Stimulated activated CD4-positive, alpha-beta T cell treated with anti-CD3 and anti-CD28 coated beads, Interleukin-15, amount 100 ng/mL, for 1 hour (primary cell): ENCODE data around the gene CDK14.

Source experiments
- DNase-seq, 2 donors: peaks; one replicate each; pipeline ENCODE4 v3.0.0-alpha.2; 2020; ENCODE audit warnings: low read depth in 1 of 2, low spot score in 1 of 2

CDK14 gene

DNA sequence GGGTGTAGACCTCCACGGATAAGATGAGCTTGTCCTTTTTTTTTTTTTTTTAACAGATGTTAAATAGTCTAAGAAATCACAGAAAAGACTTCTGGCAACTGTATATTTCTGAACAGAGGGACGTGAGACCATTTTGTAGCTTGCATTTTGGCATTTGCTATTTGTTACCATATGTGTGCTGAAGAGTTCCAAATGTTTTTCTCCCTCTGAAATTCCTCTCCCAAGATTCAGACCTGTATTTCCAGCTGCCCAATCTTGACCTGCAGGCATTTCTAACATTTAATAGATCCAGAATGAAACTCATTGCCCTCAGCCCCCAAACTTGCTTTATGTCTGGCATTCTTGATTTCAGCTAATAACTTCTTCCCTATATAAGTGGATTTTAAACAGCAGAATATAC is 445.0 kb downstream of the CDK14 start:
- DNase-seq, result no peak

DNA sequence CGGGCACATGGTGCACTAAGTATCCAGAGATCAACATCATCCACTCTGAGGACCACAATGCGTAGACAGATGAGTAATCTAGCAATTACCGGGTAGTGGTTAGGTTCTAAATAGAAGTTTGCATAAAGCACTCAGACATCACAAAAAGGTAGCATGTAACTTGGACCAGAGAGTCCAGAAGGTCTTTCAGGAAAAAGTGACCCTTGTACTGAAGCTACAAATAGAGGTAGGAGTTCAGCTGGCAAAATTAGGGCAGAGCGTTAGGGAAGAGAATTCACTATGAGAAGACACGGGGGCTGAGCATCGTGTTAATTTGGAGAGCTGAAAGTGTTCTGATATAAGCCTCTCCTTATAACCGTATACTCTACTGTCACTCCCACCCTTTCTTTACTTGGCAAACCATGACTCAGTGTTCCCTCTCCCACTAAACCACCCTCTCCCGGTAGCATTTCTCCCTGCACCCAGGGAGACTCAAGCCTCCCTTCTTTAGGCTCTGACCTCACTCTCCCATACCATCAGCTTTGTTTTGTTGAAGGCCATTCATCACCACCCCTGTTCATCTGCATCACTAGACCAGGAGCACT is 445.9 kb downstream of the CDK14 start:
- no peak for DNase-seq

DNA sequence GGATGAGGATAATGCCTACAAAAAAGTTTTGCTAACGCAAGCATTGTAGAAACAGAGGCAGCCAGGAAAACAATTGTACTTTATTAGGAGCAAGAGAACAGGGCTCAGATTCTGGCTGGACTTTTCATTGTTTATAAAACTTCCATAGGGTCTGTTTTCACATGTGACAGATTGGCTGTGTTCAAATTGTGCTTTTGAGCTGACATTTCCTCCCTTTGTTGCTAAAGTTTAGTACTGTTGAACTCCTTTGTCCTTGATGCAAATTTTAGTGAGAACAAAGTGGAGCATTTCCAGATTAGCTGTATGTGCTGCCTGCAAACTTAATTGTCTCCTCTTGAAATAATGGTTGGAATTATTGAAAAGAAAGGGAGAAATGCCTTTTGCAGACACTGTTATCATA is 447.1 kb downstream of the CDK14 start:
- no peak for DNase-seq

DNA sequence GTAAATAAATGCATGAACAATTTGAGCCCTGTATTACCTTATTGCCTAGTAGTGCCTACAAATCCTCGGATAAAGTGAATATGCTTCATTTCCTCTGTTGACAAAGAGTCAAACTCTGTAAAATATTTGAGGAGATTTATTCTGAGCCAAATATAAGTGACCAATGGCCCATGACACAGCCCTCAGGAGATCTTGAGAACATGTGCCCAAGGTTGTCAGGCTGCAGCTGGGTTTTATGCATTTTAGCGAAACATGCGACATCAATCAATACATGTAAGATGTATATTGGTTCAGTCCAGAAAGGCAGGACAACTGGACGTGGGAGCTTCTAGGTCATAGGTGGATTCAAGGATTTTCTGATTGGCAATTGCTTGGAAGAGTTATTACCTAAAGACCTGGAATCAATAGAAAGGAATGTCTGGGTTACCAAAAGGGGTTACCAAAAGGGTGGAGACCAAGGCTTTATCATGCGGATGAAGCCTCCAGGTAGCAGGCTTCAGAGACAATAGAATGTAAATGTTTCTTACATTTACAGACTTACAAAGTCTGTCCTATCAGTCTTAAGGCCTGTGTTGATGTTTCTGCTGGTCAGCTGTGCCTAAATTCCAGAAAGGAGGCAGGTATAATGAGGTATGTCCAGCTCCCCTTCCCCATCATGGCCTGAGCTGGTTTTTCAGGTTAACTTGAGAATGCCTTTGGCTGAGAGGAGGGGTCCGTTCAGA is 448.0 kb downstream of the CDK14 start:
- DNase-seq, result no peak

DNA sequence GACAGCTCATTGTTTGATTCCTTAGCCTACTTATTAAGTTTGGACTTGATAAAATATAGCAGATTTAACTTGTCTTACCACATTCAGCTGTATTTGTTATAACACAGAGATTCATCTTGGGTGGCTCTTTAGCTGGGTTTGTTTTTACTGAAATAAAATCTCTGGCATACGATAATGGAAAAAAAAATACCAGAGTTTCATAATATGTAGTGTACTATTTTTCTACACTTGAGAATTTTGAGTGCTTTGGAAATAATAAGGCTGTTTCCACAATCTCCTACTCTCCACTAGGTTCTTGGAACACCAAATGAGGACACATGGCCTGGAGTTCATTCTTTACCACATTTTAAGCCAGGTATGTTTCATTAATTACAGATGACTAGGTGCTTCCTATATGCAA is 449.5 kb downstream of the CDK14 start:
- DNase-seq, result no peak

DNA sequence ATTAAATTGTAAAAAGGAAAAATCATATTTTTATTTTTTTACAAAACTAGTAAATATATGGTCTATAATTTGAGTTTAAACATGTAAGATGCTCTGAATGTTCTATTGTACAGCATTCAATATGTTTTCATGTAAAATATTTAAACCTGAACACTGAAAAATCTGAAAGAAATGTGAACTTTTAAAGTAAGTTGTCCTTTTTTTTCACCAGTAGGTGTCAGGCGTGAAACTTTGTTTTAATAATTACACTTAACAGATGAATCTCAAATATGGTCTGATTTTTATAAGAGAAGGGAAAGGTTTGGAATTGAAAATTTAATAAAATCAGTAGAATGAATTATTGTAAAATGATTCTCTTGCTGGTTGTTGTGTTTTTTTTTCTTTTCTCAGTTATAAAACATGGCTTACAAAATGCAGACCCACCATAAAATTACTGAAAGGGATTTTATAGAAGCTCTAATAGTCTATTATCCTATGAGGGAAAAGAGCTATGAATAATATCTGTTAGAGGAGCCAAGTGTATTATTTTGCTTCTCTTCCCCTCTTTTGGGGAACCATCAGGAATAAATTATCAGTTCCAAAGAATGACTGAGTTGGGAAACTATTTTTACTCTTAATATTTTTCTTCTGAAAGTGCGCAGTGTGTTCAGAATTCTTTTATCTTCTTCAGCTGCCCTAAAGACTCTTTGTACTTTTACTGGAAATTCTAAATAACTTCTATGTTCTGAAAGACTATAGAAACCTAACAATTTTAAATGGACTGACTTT is 450.4 kb downstream of the CDK14 start:
- DNase-seq, result no peak

DNA sequence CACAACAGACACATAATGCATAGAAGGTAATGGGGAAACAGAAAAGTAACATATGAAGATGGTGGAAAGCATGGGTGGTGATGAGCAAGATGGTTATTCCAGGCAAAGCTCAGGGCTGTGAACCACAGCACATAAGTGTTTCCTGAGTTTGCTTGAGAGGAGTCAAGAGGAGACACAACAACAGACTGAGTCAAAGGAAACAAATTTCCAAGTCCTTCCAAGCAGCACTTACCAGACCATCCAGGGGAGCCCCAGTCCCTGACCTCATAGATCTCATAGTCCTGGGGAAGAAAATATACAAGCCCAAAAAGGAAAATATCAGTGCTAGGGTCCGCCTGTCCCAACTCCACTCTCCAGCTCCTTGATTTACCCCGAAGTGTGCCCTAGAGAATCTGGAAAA is 451.5 kb downstream of the CDK14 start:
- no peak for DNase-seq

DNA sequence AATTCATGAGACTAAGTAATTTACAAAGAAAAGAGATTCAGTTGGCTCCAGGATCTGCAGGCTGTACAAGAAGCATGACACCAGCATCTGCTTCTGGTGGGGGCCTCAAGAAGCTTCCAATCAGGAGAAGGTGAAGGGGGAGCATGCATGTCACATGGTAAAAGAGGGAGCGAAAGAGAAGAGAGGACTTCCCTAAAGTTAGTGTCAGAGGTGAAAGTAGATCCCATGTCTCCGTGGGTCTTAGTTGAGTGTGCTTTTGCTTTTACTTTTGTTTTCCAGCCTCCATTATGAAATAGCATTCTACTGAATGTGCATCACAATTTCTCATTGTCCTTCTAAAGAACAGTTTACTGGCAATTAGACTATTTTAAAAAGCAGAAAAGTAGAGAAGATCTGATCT is 454.6 kb downstream of the CDK14 start:
- no peak for DNase-seq

DNA sequence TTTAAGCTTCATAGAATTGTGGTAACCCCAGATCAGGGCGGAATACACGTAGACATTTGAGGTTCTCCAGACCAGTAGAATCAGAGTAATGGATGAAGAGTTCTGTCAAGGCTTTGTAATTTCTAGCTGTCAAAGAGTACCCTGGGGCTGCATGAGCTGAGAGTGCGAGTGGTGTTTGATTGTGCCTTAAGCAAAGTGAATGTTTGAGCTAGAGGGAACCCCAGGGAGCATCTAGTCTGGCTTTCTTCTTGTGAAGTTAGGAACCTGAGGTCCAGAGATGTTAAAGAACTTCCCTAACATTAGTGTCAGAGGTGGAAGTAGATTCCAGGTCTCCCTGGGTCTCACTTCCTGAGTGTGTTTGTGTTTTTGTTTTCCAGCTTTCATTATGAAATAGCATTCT is 455.8 kb downstream of the CDK14 start:
- DNase-seq, result no peak

DNA sequence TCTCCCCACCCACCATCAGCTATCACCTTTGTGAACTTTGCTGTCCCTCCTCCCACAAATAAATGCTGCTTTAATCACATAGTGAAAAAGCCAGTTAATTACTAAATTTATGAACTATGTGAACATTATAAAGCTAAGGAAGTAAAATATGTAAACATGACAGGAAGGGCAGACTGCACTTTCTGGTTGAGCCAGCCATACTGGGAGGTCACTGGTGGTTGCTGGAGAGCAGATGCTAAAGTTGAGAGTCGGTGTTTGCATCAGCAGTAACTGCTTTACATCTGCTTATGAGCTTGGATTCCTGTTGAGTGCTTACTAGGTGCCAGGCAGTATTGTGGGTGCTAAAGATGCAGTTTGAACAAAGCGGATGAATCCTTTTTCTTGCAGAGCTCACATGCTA is 458.3 kb downstream of the CDK14 start:
- no peak for DNase-seq

DNA sequence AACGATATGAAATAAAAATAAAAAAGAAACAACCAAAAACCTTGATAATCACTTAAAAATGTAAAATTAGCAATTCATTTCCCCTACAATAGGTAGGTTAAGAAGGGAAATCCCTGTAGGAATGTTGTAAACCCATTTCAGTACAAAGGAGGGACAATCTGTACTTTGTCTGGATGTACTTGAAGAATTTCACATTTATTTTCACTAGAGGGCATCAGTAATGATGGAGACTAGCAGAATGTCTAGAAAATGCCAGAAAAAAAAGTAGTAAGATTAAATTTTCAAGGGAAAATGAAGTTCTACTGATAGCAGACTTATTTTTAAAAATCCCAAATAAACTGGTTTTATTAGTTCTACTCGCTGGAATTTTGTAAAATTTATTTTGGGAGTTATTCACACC is 459.1 kb downstream of the CDK14 start:
- DNase-seq, result no peak

DNA sequence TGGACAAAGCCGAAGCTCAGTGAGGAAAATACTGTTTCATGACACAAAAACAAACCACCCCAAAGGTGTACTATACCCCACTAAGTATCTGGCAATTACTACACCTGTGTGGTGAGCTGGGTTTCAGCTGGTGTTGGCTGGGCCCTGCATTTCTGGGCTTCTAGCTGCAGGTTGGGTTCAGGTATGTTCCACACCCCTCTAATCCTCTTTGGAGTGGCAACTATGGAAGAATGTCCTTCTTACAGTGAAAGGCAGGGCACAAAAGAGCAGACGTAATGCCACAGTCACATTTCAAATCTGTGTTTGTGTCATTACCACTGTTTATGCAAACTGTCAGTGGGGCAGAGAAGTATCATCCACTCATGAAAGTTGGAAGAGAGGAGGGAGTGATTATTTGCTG is 466.6 kb downstream of the CDK14 start:
- no peak for DNase-seq

DNA sequence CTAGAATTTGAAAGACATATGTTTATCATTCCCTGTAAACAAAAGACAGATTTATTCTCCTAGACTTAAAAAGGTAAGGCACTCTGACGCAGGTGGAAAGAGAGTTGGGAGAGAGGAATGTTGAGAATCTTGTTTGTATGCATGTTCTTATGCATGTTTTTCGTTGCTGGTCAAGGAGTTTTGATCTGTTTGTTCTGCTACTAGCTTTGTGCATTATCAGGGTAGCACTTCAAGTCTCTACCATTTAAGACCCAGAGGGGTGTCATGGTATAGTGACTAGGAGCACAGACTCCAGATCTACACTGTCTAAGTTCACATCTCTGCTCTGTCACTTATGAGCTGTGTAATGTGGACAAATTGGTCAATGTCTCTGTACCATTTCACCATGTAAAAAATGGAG is 467.9 kb downstream of the CDK14 start:
- no peak for DNase-seq

DNA sequence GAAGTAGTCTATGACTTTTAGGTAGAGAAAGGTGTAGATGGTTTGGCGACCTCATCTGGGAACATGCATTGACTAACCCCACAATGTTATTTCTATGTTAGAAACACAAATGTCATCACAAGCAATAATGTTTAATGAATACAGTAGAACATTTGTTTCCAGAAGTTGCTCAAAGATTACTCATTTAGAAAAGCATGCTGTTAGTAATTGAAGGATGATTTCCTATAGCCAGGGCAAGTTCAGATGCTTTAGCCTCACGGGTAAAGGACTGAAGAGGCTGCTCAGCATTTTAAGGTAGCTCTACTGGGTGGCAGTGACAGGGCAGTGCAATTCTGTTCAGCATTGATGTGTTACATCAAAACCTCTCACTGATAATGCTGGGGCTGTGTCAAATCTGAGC is 468.8 kb downstream of the CDK14 start:
- DNase-seq, result no peak

DNA sequence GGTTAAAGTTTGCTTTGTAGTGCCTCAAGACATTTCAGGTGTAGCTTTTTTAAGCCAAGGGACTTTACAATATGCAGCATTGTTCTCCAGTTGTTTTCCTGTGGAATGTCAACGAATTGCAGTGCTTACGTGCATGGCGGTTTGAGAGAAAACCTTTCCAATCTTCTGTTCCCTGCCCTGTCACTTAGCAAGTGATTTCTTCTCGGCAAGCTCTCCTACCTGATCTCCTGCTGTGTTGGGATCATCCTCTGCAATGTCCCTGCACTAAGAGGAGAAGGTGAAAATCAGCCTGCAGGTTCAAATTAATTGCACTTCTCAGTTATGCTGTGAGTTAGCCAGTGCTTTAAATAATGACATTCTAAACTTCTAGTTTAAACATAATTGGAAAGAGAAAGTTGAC is 470.5 kb downstream of the CDK14 start:
- no peak for DNase-seq

DNA sequence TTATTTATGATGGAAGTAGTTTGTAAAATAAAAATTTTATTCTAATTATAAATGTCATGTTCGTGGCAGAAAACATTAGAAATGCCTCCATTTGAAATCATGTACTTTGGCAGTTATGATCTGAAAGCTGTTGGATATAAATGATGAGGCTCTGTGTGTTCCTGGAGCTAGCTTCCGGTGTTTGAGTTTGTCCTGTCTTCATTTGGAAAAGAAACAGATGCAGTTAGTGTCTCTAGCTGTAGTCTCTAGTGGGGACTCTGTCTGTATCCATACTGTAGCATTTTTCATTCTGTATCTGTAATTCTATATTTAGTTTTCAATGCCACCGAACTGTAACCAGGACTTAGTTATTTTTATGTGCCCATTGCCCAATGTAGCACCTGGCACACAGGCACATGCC is 471.1 kb downstream of the CDK14 start:
- no peak for DNase-seq

DNA sequence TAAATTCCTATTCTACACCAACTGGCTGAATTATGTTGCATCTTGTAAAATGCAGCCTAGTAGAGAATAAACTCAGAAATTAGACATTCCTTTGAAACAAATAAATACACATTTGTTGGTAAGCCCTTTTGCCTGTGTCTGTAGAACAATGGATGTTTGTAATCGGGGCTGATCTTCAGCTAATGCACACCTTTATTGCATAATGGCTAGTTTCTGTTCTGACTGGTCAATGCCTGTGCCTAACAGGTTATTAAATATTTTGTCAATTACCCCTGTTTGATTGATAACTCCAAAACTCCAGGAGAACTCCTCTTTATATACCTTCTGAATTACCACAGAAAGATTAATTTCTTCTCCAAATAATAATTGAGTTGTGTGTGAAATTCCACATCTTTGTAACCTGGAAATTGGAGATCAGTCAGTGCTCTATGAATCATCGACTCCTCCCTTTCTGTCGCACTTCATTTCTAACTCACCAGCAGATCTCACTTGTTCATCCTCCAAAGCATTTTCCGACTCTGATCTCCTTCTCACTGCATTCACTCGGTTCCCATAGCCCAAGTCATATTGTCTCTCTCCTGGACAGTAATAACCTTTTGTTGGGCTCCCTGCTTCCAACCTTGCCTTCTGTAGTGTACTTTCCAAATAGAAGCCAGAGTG is 472.1 kb downstream of the CDK14 start:
- no peak for DNase-seq

DNA sequence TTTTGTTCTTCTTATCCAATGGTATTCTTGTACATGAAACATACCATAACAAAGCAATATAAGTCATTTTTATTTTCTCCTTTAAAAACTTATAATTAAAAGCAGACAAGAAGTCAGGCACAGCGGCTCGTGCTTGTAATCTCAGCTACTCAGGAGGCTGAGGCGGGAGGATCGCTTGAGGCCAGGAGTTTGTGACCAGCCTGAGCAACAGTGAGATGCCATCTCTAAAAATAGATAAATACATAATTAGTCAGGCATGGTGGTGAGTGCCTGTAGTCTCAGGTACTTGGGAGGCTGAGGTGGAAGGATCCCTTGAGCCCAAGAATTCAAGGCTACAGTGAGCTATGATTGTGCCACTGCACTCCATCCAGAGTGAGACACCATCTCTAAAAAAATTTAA is 473.0 kb downstream of the CDK14 start:
- DNase-seq, result no peak

DNA sequence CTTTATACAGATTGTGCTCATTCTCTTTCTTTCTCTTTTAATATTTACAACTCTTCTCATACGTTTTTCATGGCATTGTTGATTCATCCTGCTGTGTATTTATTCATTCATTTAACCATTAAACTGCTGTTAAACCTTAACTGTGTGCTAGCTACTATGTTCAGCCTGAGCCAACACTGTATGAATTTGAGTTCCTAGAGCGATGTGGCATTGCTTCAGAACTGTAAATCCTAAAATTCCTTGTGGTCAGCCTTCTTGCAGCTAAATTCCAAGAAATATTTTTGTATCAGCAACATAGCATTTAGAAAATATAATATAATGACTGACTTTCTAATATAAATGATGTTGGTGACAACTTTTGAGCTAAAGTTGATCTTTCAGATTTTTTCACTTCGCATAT is 483.4 kb downstream of the CDK14 start:
- no peak for DNase-seq

DNA sequence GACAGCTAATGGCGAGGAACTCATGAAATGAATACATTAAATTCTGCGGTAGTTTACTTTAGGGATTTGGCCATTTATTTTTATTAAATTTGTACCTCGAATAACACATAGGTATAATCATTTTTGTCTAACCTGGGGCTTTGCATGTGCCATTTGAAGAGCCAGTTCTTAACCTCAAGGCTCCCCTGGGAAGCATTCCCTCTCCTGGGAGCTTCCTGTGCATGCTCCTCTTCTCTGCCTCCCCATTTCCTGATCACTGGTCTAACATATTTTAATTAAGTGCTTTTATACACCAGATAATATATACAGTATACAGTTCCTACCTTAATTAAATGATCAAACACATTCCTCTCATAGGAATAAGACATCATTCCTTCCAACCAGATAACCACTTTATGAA is 484.2 kb downstream of the CDK14 start:
- no peak for DNase-seq

DNA sequence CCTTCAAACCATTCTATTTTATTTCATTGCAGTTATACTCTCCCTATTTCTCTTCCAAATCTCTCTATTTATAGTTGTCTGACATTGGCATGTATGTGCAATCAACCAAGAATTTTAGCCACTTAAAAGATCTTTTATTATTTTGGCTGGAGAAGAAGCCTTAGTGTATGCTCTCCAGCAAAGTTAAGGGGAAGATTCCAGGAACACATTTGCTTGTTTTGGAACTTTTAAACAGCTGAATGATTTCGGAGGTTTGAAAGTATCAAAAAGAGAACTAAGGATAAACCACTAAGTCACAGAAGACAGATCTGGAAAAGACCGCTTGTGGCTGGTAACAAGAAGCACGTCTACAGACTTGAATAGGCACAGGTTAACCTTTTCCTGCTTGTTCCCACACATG is 485.9 kb downstream of the CDK14 start:
- no peak for DNase-seq

DNA sequence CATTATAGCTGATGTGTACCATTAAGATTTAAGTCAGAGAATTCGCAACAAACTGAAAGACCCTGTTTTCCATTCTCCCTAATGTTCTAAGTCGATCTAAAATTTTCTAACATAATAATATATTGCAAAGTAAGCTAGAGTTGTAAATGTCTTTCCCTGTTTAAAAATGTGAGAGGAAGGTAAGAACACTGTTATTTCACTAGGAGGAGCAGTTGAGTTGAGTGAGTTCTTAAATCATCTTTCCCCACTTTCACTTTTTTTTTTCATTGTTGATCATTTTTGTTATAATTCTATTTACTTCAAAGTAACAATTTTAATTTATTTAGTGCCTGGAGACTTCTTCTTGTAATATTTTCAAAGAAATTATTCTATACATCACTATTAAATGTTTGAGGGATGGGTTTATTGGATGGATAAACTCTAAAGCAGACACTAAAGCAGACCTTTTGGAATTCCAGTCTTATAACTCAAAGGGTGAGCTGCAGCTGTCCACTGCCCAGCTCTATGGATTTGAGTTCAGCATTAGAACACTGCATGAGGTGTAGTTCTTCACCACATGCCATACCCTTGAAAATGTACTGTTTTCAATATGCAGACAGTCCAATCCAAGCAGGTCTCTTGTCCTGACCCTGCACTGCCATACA is 486.9 kb downstream of the CDK14 start:
- DNase-seq, result no peak
